Heart right ventricle (tissue), 16 donors: Measurements from ENCODE around the gene CCDC51. TPM values are rescaled to one million over a fixed set of nuclear protein-coding genes. Genes with fewer than 3 reads are reported as not detected.

Source experiments
- ATAC-seq, 8 donors: fragments of 200-7000 bp; cut with Tn5 transposase; one replicate each; pipeline ENCODE4 v1.9.1; 2020; ENCODE audit warnings: mild to moderate bottlenecking in 8 of 8, moderate library complexity in 8 of 8, moderate number of reproducible peaks in 1 of 8
- DNase-seq, 2 donors: peaks; one replicate each; pipeline ENCODE4 v3.0.0-alpha.2; 2020
- H3K27ac ChIP-seq, 10 donors: fragments of 200-600 bp; sonication (generic) in 2 of 10; one replicate each; pipeline versions ENCODE4 v1.5.0 to v1.8.0; 2020 to 2022; ENCODE audit warnings: mild to moderate bottlenecking in 3 of 10
- H3K27me3 ChIP-seq, 7 donors: fragments of 200-600 bp; one replicate each; pipeline ENCODE4 v1.8.0; 2021 to 2022; ENCODE audit warnings: mild to moderate bottlenecking in 2 of 7
- H3K36me3 ChIP-seq, 9 donors: fragments of 200-600 bp; sonication (generic) in 1 of 9; one replicate each; pipeline versions ENCODE4 v1.5.0 to v1.8.0; 2020 to 2022; ENCODE audit warnings: mild to moderate bottlenecking in 2 of 9
- H3K4me1 ChIP-seq, 9 donors: fragments of 200-600 bp; sonication (generic) in 1 of 9; one replicate each; pipeline versions ENCODE4 v1.5.0 to v1.8.0; 2020 to 2022; ENCODE audit warnings: mild to moderate bottlenecking in 4 of 9
- H3K4me3 ChIP-seq, 10 donors: fragments of 200-600 bp; sonication (generic) in 2 of 10; one replicate each; pipeline versions ENCODE4 v1.5.0 to v1.8.0; 2020 to 2022; ENCODE audit warnings: mild to moderate bottlenecking in 7 of 10, moderate library complexity in 2 of 10
- H3K9me3 ChIP-seq, 11 donors: fragments of 200-600 bp in 10 of 11; sonication (generic) in 2 of 11; one replicate each; pipeline versions ENCODE4 v1.5.0 to v1.8.0; 2013 to 2022; ENCODE audit warnings: mild to moderate bottlenecking in 2 of 11, control low read depth in 1 of 11, moderate library complexity in 1 of 11
- WGBS, 2 donors: extraction: QIAGEN DNeasy Blood & Tissue Kit; methylation state at CpG; one replicate each; pipeline ENCODE4 v1.1.7; 2013; ENCODE audit warnings: inconsistent platforms in 1 of 2; 5-methylcytosine and 5-hydroxymethylcytosine counted together
- intact Hi-C, 10 donors: fragments of 100-400 bp; cut with DNase I; formaldehyde crosslinking; loops; one replicate each; pipeline versions ENCODE4 v1.11.1 to v1.14.2; 2022
- polyA plus RNA-seq, 2 donors: library from polyadenylated mRNA; stranded (reverse); fragments of 200-250 nt; gene quantifications; one replicate each; pipeline ENCODE4 v1.2.3, GENCODE V29; 2013
- total RNA-seq, 10 donors: library from RNA; stranded (reverse); fragmentation: NEBNext Ultra II Directional in 3 of 10; extraction: Animal tissue kit (Norgen Biotek cat#: 25700) in 3 of 10; gene quantifications; one replicate each; pipeline versions ENCODE4 v1.2.1 to v1.2.4, GENCODE V29; 2021 to 2023
- TF ChIP-seq, protein P1 (sequence below), 9 donors: fragments of 200-600 bp; sonication (generic) in 2 of 9; IDR thresholded peaks; one replicate each; pipeline versions ENCODE4 v1.5.0 to v1.8.0; 2021 to 2022; ENCODE audit warnings: antibody characterized with exemption in 9 of 9, mild to moderate bottlenecking in 5 of 9, moderate library complexity in 1 of 9
- donor health status: Arrhythmogenic right ventricular cardiomyopathy.
- donor health status: ischemic (EF 13 %, LVEDD 7.1; RV severe dilation, severe dysfunction).
- donor health status: healthy with polysubstance abuse.
- donor health status: DM: no; HTN: yes; CAD: no.
- donor health status: DM: no; HTN: no; CAD: no.
- donor health status: ischemic (EF 25% LVEDD 6.9; RV normal size, moderate dysfunction).
- donor health status: ischemic (EF 25% LVEDD 5.7; RV mildly dilated, moderate dysfunction).
- donor health status: healthy.
- donor health status: DM: yes; HTN: yes; CAD: no.
- donor health status: Ischemic cardiomyopathy.
- donor health status: ischemic (EF 35%, LVEDD 5.7; RV mildly dilated, moderate dysfunction).
- donor health status: nonischemic (EF 11% LVEDD 7.7; RV severe dilation, severe dysfunction).
- donor health status: DM: yes; HTN: yes; CAD: no.
- donor health status: PGD.
- donor health status: ischemic (EF 29% LVEDD 5.4; RV normal size, mild dysfunction).
- donor health status: nonischemic (EF 23%, LVEDD 6.1; RV moderate dilation, normal function).

The CCDC51 gene
- total and polyA plus RNA-seq, 12 donors, result 4.7 to 14.3 (median 11.5) TPM

DNA sequence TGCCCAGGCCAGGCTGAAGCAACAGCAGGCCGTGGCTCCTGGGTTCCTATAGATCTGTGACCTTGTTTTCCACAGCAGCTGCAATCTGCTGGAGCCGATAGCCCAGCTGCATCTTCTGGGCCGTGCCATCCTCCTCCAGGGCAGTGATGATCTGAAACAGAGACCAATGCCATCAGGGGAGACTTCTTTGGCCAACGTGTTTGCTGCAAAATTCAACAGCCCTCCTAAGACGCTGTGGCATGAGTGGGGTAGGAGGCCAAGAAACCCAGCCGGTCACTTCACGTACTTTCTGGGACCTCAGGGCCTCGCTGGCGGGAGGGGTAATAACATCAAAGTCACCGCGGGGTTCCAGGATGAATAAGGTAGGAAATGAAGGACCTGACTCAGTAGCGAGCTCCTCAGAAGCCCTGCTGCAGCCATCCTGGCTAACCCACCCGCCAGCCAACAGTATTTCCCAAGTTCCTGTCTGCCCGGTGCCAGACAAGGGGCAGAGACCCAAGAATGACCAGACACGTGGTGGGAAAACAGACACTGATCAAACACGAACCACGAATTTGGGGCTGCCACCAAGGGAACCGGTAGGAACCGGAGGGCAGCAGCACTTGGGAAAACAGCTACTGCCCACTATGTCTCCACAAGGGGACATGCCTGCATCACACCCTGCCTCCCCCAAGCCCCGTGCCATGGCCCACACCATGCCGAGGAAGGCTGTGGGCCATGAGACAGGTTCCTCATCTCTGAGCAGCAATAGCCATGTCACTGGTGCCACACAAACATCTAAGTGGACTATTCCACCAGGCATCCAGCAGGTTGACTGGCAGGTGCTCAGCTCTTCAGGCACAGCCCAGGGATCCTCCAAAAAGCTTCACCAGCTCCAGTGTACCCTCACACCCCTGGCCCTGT is 35.2 kb downstream of the CCDC51 start:
- ATAC-seq (no peak), DNase-seq (no peak)
- Histone ChIP-seq H3K4me1 (peaks cover 0 to 11% (median 0%) of the 10 kb centered on the region in 9 donors), H3K4me3 (no peak overlapping the region), H3K36me3 (peaks cover 0 to 66% (median 8%) of the 10 kb centered on the region in 9 donors), H3K27me3 (no peaks in the 10 kb centered on the region), H3K9me3 (no peaks in the 10 kb centered on the region), H3K27ac (no peak overlapping the region)
- intact Hi-C loops, result loop anchor here in 6 of 10 donors (5.0 to 10.0 kb wide), 4 partner anchors 33 to 148 kb away; no protein-coding TSS in a partner anchor
- WGBS, 2 donors, result 87 to 88% methylated on average over 21 of the region's 21 CpGs
- TF ChIP-seq, protein P1, sequence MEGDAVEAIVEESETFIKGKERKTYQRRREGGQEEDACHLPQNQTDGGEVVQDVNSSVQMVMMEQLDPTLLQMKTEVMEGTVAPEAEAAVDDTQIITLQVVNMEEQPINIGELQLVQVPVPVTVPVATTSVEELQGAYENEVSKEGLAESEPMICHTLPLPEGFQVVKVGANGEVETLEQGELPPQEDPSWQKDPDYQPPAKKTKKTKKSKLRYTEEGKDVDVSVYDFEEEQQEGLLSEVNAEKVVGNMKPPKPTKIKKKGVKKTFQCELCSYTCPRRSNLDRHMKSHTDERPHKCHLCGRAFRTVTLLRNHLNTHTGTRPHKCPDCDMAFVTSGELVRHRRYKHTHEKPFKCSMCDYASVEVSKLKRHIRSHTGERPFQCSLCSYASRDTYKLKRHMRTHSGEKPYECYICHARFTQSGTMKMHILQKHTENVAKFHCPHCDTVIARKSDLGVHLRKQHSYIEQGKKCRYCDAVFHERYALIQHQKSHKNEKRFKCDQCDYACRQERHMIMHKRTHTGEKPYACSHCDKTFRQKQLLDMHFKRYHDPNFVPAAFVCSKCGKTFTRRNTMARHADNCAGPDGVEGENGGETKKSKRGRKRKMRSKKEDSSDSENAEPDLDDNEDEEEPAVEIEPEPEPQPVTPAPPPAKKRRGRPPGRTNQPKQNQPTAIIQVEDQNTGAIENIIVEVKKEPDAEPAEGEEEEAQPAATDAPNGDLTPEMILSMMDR (IDR thresholded peaks at IDR 0.05), result no peak

GRCh38 chr3:48403533-48404439 is 36.1 kb downstream of the CCDC51 start:
- intact Hi-C loops, result loop anchor here in 8 of 10 donors (2.0 to 10.0 kb wide), 7 partner anchors 25 to 149 kb away; no protein-coding TSS in a partner anchor
- TF ChIP-seq, protein P1 (IDR thresholded peaks at IDR 0.05), result no peak
- ATAC-seq (no peak), DNase-seq (no peak)
- Histone ChIP-seq H3K36me3 (peaks cover 0 to 57% (median 3%) of the 10 kb centered on the region in 9 donors), H3K4me1 (peaks cover 0 to 11% (median 0%) of the 10 kb centered on the region in 9 donors), H3K9me3 (no peaks in the 10 kb centered on the region), H3K4me3 (no peak overlapping the region), H3K27me3 (no peaks in the 10 kb centered on the region), H3K27ac (no peak overlapping the region)
- 79 to 82% methylated on average over 15 of the region's 15 CpGs for WGBS, 2 donors

DNA sequence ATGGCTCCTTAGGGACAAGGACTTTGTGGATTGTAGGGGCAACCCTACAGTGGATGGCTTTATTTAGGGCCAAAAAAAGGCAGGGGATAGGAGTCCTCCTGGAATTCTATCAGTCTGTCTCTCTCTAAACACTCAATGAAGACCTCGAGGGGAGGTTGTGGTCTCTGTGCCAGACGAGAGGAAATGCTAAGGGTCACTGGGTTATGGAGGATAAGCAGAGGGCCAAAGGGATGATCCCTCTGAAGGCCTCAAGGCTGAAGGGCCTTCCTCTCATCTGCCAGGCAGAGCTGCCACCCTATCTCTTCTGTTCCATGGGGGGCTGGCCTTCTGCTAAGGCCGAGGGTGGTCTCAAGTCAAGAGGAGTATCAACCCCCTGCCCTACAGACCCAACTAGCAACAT is 37.0 kb downstream of the CCDC51 start:
- peaks cover 0 to 11% (median 0%) of the 10 kb centered on the region in 9 donors for H3K4me1 ChIP-seq
- DNase-seq (no peak), ATAC-seq (no peak)
- H3K27ac ChIP-seq, result peak overlapping the region in 1 of 10 donors; percentile 60
- intact Hi-C loops, result loop anchor here in 8 of 10 donors (2.0 to 10.0 kb wide), 7 partner anchors 26 to 149 kb away; no protein-coding TSS in a partner anchor
- TF ChIP-seq, protein P1 (IDR thresholded peaks at IDR 0.05), result no peak
- no peaks in the 10 kb centered on the region for H3K9me3 ChIP-seq
- WGBS, 2 donors, result 63 to 73% methylated on average over 3 of the region's 3 CpGs
- H3K36me3 ChIP-seq, result peaks cover 0 to 48% (median 0%) of the 10 kb centered on the region in 9 donors
- no peaks in the 10 kb centered on the region for H3K27me3 ChIP-seq
- no peak overlapping the region for H3K4me3 ChIP-seq
